Esophagus muscularis mucosa (tissue), 3 donors: ENCODE results near the gene NREP.

Experiments
- CTCF ChIP-seq, 3 experiments: fragments of 200-600 bp in 2 of 3; fragments of 450-650 bp in 1 of 3; sonication (generic) in 2 of 3; IDR thresholded peaks; one replicate each; pipeline ENCODE4 v1.5.1; 2017 to 2019; ENCODE audit warnings: antibody characterized with exemption in 3 of 3, mild to moderate bottlenecking in 2 of 3, moderate library complexity in 1 of 3
- POLR2A ChIP-seq: fragments of 450-650 bp; IDR thresholded peaks from one replicate; pipeline ENCODE4 v1.6.1; 2017; ENCODE audit warnings: antibody characterized with exemption, moderate library complexity, mild to moderate bottlenecking, low read depth
- POLR2AphosphoS5 ChIP-seq, 2 donors: sonication (generic); formaldehyde crosslinking; IDR thresholded peaks; one replicate each; pipeline ENCODE4 v1.6.1; 2017; ENCODE audit warnings: antibody characterized with exemption in 2 of 2

- no peak for TF ChIP-seq POLR2AphosphoS5 (IDR thresholded peaks at IDR 0.05)
- TF ChIP-seq CTCF (IDR thresholded peaks at IDR 0.05), result no peak
- no peak for TF ChIP-seq POLR2A
Measured at GRCh38 chr5:111756581-111757354, at the start of gene NREP.
